GM18868 (cell line): Measurements from ENCODE around the gene SMAD7.

ENCODE experiments used
- ATAC-seq: cut with Tn5 transposase; IDR thresholded peaks from one replicate; pipeline ENCODE4 v1.9.1; 2021; ENCODE audit warnings: mild to moderate bottlenecking, moderate library complexity; ENCODE audit not compliant: unreplicated experiment

SMAD7 gene

GRCh38 chr18:48896875-48897511 is 53.8 kb downstream of the SMAD7 start:
- no peak for ATAC-seq

- no peak for ATAC-seq
Observed at GRCh38 chr18:48896326-48896874, 54.4 kb downstream of the SMAD7 start.

- ATAC-seq: no peak
Observed at GRCh38 chr18:48894799-48895346, 55.9 kb downstream of the SMAD7 start.

GRCh38 chr18:48893608-48894600 is 56.9 kb downstream of the SMAD7 start:
- ATAC-seq: no peak

GRCh38 chr18:48893061-48893607 is 57.6 kb downstream of the SMAD7 start:
- ATAC-seq: no peak

GRCh38 chr18:48892146-48892855 is 58.5 kb downstream of the SMAD7 start:
- ATAC-seq: no peak

GRCh38 chr18:48891721-48892120 is 59.0 kb downstream of the SMAD7 start:
- ATAC-seq: no peak

GRCh38 chr18:48889981-48890762 is 60.6 kb downstream of the SMAD7 start:
- no peak for ATAC-seq

GRCh38 chr18:48889115-48889941 is 61.4 kb downstream of the SMAD7 start:
- no peak for ATAC-seq

GRCh38 chr18:48888773-48889080 is 62.0 kb downstream of the SMAD7 start:
- ATAC-seq: no peak

- no peak for ATAC-seq
Observed at GRCh38 chr18:48887905-48888772, 62.6 kb downstream of the SMAD7 start.

- ATAC-seq: no peak
Observed at GRCh38 chr18:48887294-48887904, 63.4 kb downstream of the SMAD7 start.

GRCh38 chr18:48886520-48887293 is 64.1 kb downstream of the SMAD7 start:
- no peak for ATAC-seq

GRCh38 chr18:48885924-48886400 is 64.8 kb downstream of the SMAD7 start:
- no peak for ATAC-seq

- ATAC-seq: no peak
Observed at GRCh38 chr18:48885266-48885923, 65.4 kb downstream of the SMAD7 start.

GRCh38 chr18:48884771-48885170 is 66.0 kb downstream of the SMAD7 start:
- ATAC-seq: no peak
